ENCODE results near the gene SLC24A3.

SLC24A3 gene

GRCh38 chr20:19649041-19649440 lies 436.6 kb downstream of the SLC24A3 start:
- in situ Hi-C loops (cut with MboI; ENCODE audit: low sequenced_read_pairs, unreplicated experiment) = no loop called here
- no peak for DNase-seq (ENCODE audit: low spot score)

GRCh38 chr20:19652591-19653026 lies 440.2 kb downstream of the SLC24A3 start:
- DNase-seq (ENCODE audit: low spot score) = no peak
- TF ChIP-seq CTCF (IDR thresholded peaks at IDR 0.05; ENCODE audit: borderline replicate concordance, control extremely low read depth, extremely low read depth, insufficient read depth, missing control alignments) = no peak
- in situ Hi-C loops (cut with MboI; ENCODE audit: low sequenced_read_pairs, unreplicated experiment) = loop anchor here (25.0 kb wide), 1 partner anchor 440 kb away; the partner anchor contains the start of gene SLC24A3

More at GRCh38 chr20:19649041-19649440, 436.6 kb downstream of the SLC24A3 start:
- TF ChIP-seq CTCF (IDR thresholded peaks at IDR 0.05; ENCODE audit: borderline replicate concordance, control extremely low read depth, extremely low read depth, insufficient read depth, missing control alignments) = no peak

- in situ Hi-C loops (cut with MboI; ENCODE audit: low sequenced_read_pairs, unreplicated experiment) = loop anchor here (25.0 kb wide), 1 partner anchor 441 kb away; the partner anchor contains the start of gene SLC24A3
- no peak for DNase-seq (ENCODE audit: low spot score)
- no peak for TF ChIP-seq CTCF (IDR thresholded peaks at IDR 0.05; ENCODE audit: borderline replicate concordance, control extremely low read depth, extremely low read depth, insufficient read depth, missing control alignments)
These were observed 440.9 kb downstream of the SLC24A3 start for GRCh38 chr20:19653327-19653726.

- TF ChIP-seq CTCF (IDR thresholded peaks at IDR 0.05; ENCODE audit: borderline replicate concordance, control extremely low read depth, extremely low read depth, insufficient read depth, missing control alignments) = no peak
- no peak for DNase-seq (ENCODE audit: low spot score)
- in situ Hi-C loops (cut with MboI; ENCODE audit: low sequenced_read_pairs, unreplicated experiment) = loop anchor here (25.0 kb wide), 1 partner anchor 443 kb away; the partner anchor contains the start of gene SLC24A3
These were observed 442.5 kb downstream of the SLC24A3 start for GRCh38 chr20:19654921-19655320.

- in situ Hi-C loops (cut with MboI; ENCODE audit: low sequenced_read_pairs, unreplicated experiment) = loop anchor here (25.0 kb wide), 1 partner anchor 446 kb away; the partner anchor contains the start of gene SLC24A3
These were observed 445.7 kb downstream of the SLC24A3 start for GRCh38 chr20:19658137-19658536.

GRCh38 chr20:19659448-19659847 lies 447.0 kb downstream of the SLC24A3 start:
- no peak for DNase-seq (ENCODE audit: low spot score)
- in situ Hi-C loops (cut with MboI; ENCODE audit: low sequenced_read_pairs, unreplicated experiment) = loop anchor here (25.0 kb wide), 1 partner anchor 447 kb away; the partner anchor contains the start of gene SLC24A3
- no peak for TF ChIP-seq CTCF (IDR thresholded peaks at IDR 0.05; ENCODE audit: borderline replicate concordance, control extremely low read depth, extremely low read depth, insufficient read depth, missing control alignments)

More at GRCh38 chr20:19658137-19658536, 445.7 kb downstream of the SLC24A3 start:
- no peak for TF ChIP-seq CTCF (IDR thresholded peaks at IDR 0.05; ENCODE audit: borderline replicate concordance, control extremely low read depth, extremely low read depth, insufficient read depth, missing control alignments)
- DNase-seq (ENCODE audit: low spot score) = peak; percentile 37
